H1 (cell line): ENCODE measurements around the gene SS18. TPM values are rescaled to one million over a fixed set of nuclear protein-coding genes. Genes with fewer than 3 reads are reported as not detected.

Experiments
- CTCF ChIA-PET: fragments of 300-600 bp; sonication (Branson Sonifier 250); formaldehyde crosslinking; loops from one replicate; lab custom pipeline; 2021; ENCODE audit not compliant: partially characterized antibody; lab: Charles Lee
- POLR2A ChIA-PET: fragments of 300-600 bp; sonication (Branson Sonifier 250); formaldehyde crosslinking; loops from one replicate; lab custom pipeline; 2021; ENCODE audit warnings: inconsistent platforms; ENCODE audit not compliant: partially characterized antibody; lab: Charles Lee
- DNase-seq, 2 experiments: peaks; one replicate each; pipeline versions ENCODE4 v3.0.0 to v3.0.0-alpha.2; 2010 to 2022; ENCODE audit warnings: low spot score in 2 of 2, low read depth in 1 of 2, mixed read lengths in 1 of 2
- FAIRE-seq: peaks from 2 replicates; lab custom pipeline; 2011; peaks lifted over from hg19 to GRCh38; lab: Jason Lieb, UNC
- H2AFZ ChIP-seq: 2 replicates; pipeline ENCODE4 v1.8.1; 2012; ENCODE audit warnings: low read length, inconsistent platforms
- H2AK5ac ChIP-seq: 2 replicates; pipeline ENCODE4 v1.6.1; 2013; ENCODE audit warnings: low read depth, low read length
- H2BK120ac ChIP-seq: replicated peaks from 2 replicates; pipeline ENCODE3; 2013; ENCODE audit warnings: low read depth, low read length, inconsistent platforms
- H2BK12ac ChIP-seq: 2 replicates; pipeline ENCODE4 v1.6.1; 2013; ENCODE audit warnings: low read depth, low read length
- H2BK15ac ChIP-seq: 2 replicates; pipeline ENCODE4 v1.6.1; 2013; ENCODE audit warnings: low read length
- H2BK20ac ChIP-seq: 2 replicates; pipeline ENCODE4 v1.6.1; 2013; ENCODE audit warnings: low read length
- H2BK5ac ChIP-seq: 2 replicates; pipeline ENCODE4 v1.6.1; 2013; ENCODE audit warnings: low read depth, low read length
- H3K14ac ChIP-seq: 2 replicates; pipeline ENCODE4 v1.6.1; 2013; ENCODE audit warnings: inconsistent platforms; ENCODE audit not compliant: insufficient read length
- H3K18ac ChIP-seq: 2 replicates; pipeline ENCODE4 v1.6.1; 2013; ENCODE audit warnings: low read length; ENCODE audit errors: extremely low read depth
- H3K23ac ChIP-seq: 2 replicates; pipeline ENCODE4 v1.6.1; 2013; ENCODE audit warnings: inconsistent platforms; ENCODE audit not compliant: insufficient read length
- H3K23me2 ChIP-seq: 2 replicates; pipeline ENCODE4 v1.6.1; 2013; ENCODE audit warnings: low read depth, low read length
- H3K27ac ChIP-seq: 2 replicates; pipeline ENCODE4 v1.6.1; 2011; ENCODE audit warnings: low read depth, low read length, inconsistent platforms
- H3K27me3 ChIP-seq, 4 experiments: replicated peaks in 1 of 4; 1 replicate in 1 of 4; 2 replicates in 3 of 4; pipeline versions ENCODE4 v1.6.1 to v1.8.1; 2011 to 2013; ENCODE audit warnings: low read length in 3 of 4, mild to moderate bottlenecking in 3 of 4, inconsistent platforms in 2 of 4, mixed read lengths in 2 of 4, moderate library complexity in 1 of 4; ENCODE audit not compliant: control insufficient read depth in 3 of 4, insufficient read depth in 3 of 4; ENCODE audit errors: extremely low read depth in 1 of 4
- H3K36me3 ChIP-seq, 4 experiments: 2 replicates each; pipeline versions ENCODE4 v1.6.1 to v1.8.1; 2011 to 2013; ENCODE audit warnings: mild to moderate bottlenecking in 4 of 4, low read length in 3 of 4, moderate library complexity in 2 of 4, control low read depth in 1 of 4, inconsistent platforms in 1 of 4; ENCODE audit not compliant: insufficient read depth in 4 of 4, control insufficient read depth in 2 of 4
- H3K4ac ChIP-seq: replicated peaks from 2 replicates; pipeline ENCODE3; 2013; ENCODE audit warnings: low read length, low read depth, mixed read lengths, inconsistent platforms; ENCODE audit not compliant: insufficient read length
- H3K4me1 ChIP-seq, 4 experiments: replicated peaks in 1 of 4; 1 replicate in 1 of 4; 2 replicates in 3 of 4; pipeline versions ENCODE4 v1.6.1 to v1.8.1; 2011 to 2013; ENCODE audit warnings: low read length in 3 of 4, inconsistent platforms in 2 of 4, mixed read lengths in 1 of 4; ENCODE audit not compliant: insufficient read depth in 4 of 4, control insufficient read depth in 3 of 4
- H3K4me2 ChIP-seq, 2 experiments: 2 replicates each; pipeline versions ENCODE4 v1.6.1 to v1.8.1; 2011 to 2013; ENCODE audit warnings: low read depth in 2 of 2, low read length in 2 of 2, control low read depth in 1 of 2, inconsistent platforms in 1 of 2, mild to moderate bottlenecking in 1 of 2; ENCODE audit not compliant: insufficient read depth in 1 of 2
- H3K4me3 ChIP-seq, 4 experiments: fragments of 200-600, 300-600 bp in 1 of 4; sonication (generic), shearing (Covaris generic), sonication (Bioruptor Twin) in 1 of 4; 2 replicates each; pipeline versions ENCODE4 v1.5.1 to v1.8.1; 2011 to 2016; ENCODE audit warnings: low read length in 4 of 4, low read depth in 3 of 4, control low read depth in 2 of 4, inconsistent platforms in 2 of 4, mild to moderate bottlenecking in 2 of 4, mixed read lengths in 1 of 4, moderate library complexity in 1 of 4; ENCODE audit not compliant: insufficient read depth in 2 of 4; ENCODE audit errors: extremely low read depth in 1 of 4
- H3K56ac ChIP-seq: replicated peaks from 2 replicates; pipeline ENCODE3; 2013; ENCODE audit warnings: low read depth, mild to moderate bottlenecking, mixed read lengths, low read length, inconsistent platforms; ENCODE audit not compliant: insufficient read length
- H3K79me1 ChIP-seq: 2 replicates; pipeline ENCODE4 v1.6.1; 2013; ENCODE audit warnings: low read depth, low read length, control low read depth
- H3K79me2 ChIP-seq, 2 experiments: 2 replicates each; pipeline versions ENCODE4 v1.6.1 to v1.8.1; 2012 to 2013; ENCODE audit warnings: low read length in 2 of 2, mild to moderate bottlenecking in 2 of 2, inconsistent platforms in 1 of 2; ENCODE audit not compliant: insufficient read depth in 2 of 2, control insufficient read depth in 1 of 2
- H3K9ac ChIP-seq, 4 experiments: replicated peaks in 1 of 4; 1 replicate in 1 of 4; 2 replicates in 3 of 4; pipeline versions ENCODE4 v1.6.1 to v1.8.1; 2011 to 2013; ENCODE audit warnings: low read depth in 3 of 4, low read length in 3 of 4, control low read depth in 2 of 4, mild to moderate bottlenecking in 2 of 4, moderate library complexity in 2 of 4, inconsistent platforms in 1 of 4; ENCODE audit errors: extremely low read depth in 1 of 4
- H3K9me3 ChIP-seq, 2 experiments: 2 replicates each; pipeline versions ENCODE4 v1.6.1 to v1.8.1; 2012 to 2013; ENCODE audit warnings: mild to moderate bottlenecking in 2 of 2, moderate library complexity in 2 of 2, control low read depth in 1 of 2, inconsistent platforms in 1 of 2, low read depth in 1 of 2, low read length in 1 of 2, mixed read lengths in 1 of 2; ENCODE audit not compliant: insufficient read depth in 2 of 2
- H4K20me1 ChIP-seq, 2 experiments: replicated peaks in 1 of 2; 2 replicates each; pipeline versions ENCODE3 to v1.8.1; 2011 to 2013; ENCODE audit warnings: inconsistent platforms in 2 of 2, low read length in 2 of 2, mild to moderate bottlenecking in 1 of 2; ENCODE audit not compliant: insufficient read depth in 2 of 2, control insufficient read depth in 1 of 2
- H4K5ac ChIP-seq: 2 replicates; pipeline ENCODE4 v1.6.1; 2013; ENCODE audit warnings: low read length, low read depth, mixed read lengths, inconsistent platforms; ENCODE audit not compliant: insufficient read length
- H4K8ac ChIP-seq: 2 replicates; pipeline ENCODE4 v1.8.0; 2013; ENCODE audit warnings: mild to moderate bottlenecking, moderate library complexity, low read length, inconsistent platforms; ENCODE audit not compliant: insufficient read depth; ENCODE audit errors: extremely low read depth
- H4K91ac ChIP-seq: replicated peaks from 2 replicates; pipeline ENCODE3; 2013; ENCODE audit warnings: low read length, mixed read lengths, inconsistent platforms; ENCODE audit not compliant: insufficient read length
- ASH2L ChIP-seq: fragments of 200-600, 300-600 bp; sonication (generic); IDR thresholded peaks from one replicate; pipeline ENCODE4 v1.7.1; 2017; ENCODE audit warnings: low read length
- BACH1 ChIP-seq: IDR thresholded peaks from 2 replicates; pipeline ENCODE4 v1.6.1; 2012; ENCODE audit warnings: low read length, improper control_type of control experiment
- EZH2 ChIP-seq: fragments of 200-600 bp; sonication (generic); IDR thresholded peaks from 2 replicates; pipeline ENCODE4 v1.7.1; 2012; ENCODE audit warnings: low read depth, mild to moderate bottlenecking, moderate library complexity, low read length, inconsistent platforms; ENCODE audit not compliant: severe bottlenecking
- KDM1A ChIP-seq: fragments of 200-600, 300-600 bp; sonication (generic); IDR thresholded peaks from 2 replicates; pipeline ENCODE4 v1.7.1; 2016; ENCODE audit warnings: mild to moderate bottlenecking, low read length, borderline replicate concordance
- KDM4A ChIP-seq: IDR thresholded peaks from one replicate; pipeline ENCODE4 v1.7.1; 2012; ENCODE audit warnings: low read depth, mild to moderate bottlenecking, moderate library complexity, low read length, inconsistent platforms; ENCODE audit not compliant: severe bottlenecking
- POLR2A ChIP-seq, 2 experiments: IDR thresholded peaks; 1 replicate in 1 of 2; 2 replicates in 1 of 2; pipeline ENCODE4 v1.6.1; 2011; ENCODE audit warnings: low read depth in 2 of 2, low read length in 2 of 2, mild to moderate bottlenecking in 2 of 2; ENCODE audit errors: control extremely low read depth in 1 of 2
- RAD21 ChIP-seq, 2 experiments: IDR thresholded peaks in 1 of 2; conservative IDR thresholded peaks in 1 of 2; 2 replicates each; pipeline ENCODE4 v1.6.1; 2011; ENCODE audit warnings: low read depth in 2 of 2, low read length in 2 of 2, improper control_type of control experiment in 1 of 2, inconsistent platforms in 1 of 2, mild to moderate bottlenecking in 1 of 2, moderate library complexity in 1 of 2
- RNF2 ChIP-seq: fragments of 200-900, 300-1000 bp; sonication (generic); IDR thresholded peaks from 2 replicates; pipeline ENCODE4 v1.7.1; 2016; ENCODE audit warnings: borderline replicate concordance, low read depth, mild to moderate bottlenecking, antibody characterized with exemption, low read length; ENCODE audit not compliant: poor library complexity, severe bottlenecking; ENCODE audit errors: missing control alignments
- SP2 ChIP-seq: IDR thresholded peaks from 2 replicates; pipeline ENCODE4 v1.6.1; 2012; ENCODE audit warnings: mild to moderate bottlenecking, low read length, inconsistent platforms
- SUZ12 ChIP-seq: fragments of 200-600 bp; sonication (generic); IDR thresholded peaks from 2 replicates; pipeline ENCODE4 v1.6.1; 2012; ENCODE audit warnings: mild to moderate bottlenecking, inconsistent platforms, low read length, moderate library complexity, mixed read lengths
- TCF12 ChIP-seq: IDR thresholded peaks from 2 replicates; pipeline ENCODE4 v1.6.1; 2011; ENCODE audit warnings: low read depth, mild to moderate bottlenecking, low read length
- USF2 ChIP-seq: IDR thresholded peaks from 2 replicates; pipeline ENCODE4 v1.6.1; 2011; ENCODE audit warnings: low read length, improper control_type of control experiment
- WGBS, 2 experiments: shearing (Covaris generic) in 1 of 2; methylation state at CpG; one replicate each; pipeline versions ENCODE4 v1.1.6 to v1.1.7; 2013 to 2015; ENCODE audit warnings: low lambda C conversion rate in 2 of 2, mixed read lengths in 2 of 2, inconsistent platforms in 1 of 2, low coverage in 1 of 2, missing lambda C conversion rate in 1 of 2; ENCODE audit not compliant: insufficient replicate concordance in 2 of 2, insufficient coverage in 1 of 2, insufficient read length in 1 of 2; ENCODE audit errors: extremely low coverage in 1 of 2, missing lambda C conversion rate in 1 of 2; 5-methylcytosine and 5-hydroxymethylcytosine counted together
- polyA plus RNA-seq, 7 experiments: library from polyadenylated mRNA; depleted of rRNA in 3 of 7; stranded (reverse) in 5 of 7; unstranded in 2 of 7; fragments of >200 nt in 5 of 7; fragments of 200-250 nt in 2 of 7; gene quantifications; 1 replicate in 5 of 7; 2 replicates in 1 of 7; 4 replicates in 1 of 7; pipeline versions ENCODE4 v1.2.1 to v1.2.3, GENCODE V29; 2011 to 2013; ENCODE audit warnings: missing spikeins in 2 of 7, mixed read lengths in 2 of 7
- total RNA-seq: library from RNA; stranded (reverse); fragmentation: NEBNext Ultra II Directional; extraction: Animal tissue kit (Norgen Biotek cat#: 25700); gene quantifications from 2 replicates; pipeline ENCODE4 v1.2.1, GENCODE V29; 2021

SS18 gene
- total and polyA plus RNA-seq, 2 of the 8 experiments (the other 6 are each of a cell fraction or from before 2014, with no cell fraction given), result 83.5 to 106 TPM

DNA sequence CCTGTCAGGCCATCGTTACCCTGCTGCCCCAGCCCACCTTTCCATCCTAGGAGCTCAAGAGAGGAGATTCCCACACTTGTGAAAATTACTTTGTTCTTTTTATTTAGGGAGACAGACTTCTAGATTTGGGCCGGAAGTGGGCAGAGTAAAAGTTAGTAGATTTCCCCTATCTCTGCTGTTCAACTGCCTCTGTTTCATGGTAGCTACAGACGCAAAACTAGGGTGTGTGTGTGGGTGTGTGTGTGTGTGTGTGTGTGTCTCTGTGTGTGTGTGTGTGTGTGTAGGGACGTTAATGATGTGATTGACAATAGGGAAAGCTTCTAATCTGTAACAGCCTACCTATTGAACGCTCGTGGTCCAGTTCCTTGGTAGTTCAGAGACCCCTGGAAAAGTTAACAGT is 43.7 kb upstream of the SS18 start:
- Histone ChIP-seq H3K27me3 (peaks cover 0 to 11% (median 5%) of the 10 kb centered on the region in 4 experiments; a peak in 3 of 7 replicates), H3K23me2 (peaks cover 2% of the 10 kb centered on the region; the same call in 1 of the 2 replicates), H3K79me1 (no peaks in the 10 kb centered on the region), H3K36me3 (no peaks in the 10 kb centered on the region), H2BK5ac (no peak overlapping the region), H2BK15ac (no peak overlapping the region), H2BK120ac (no peak overlapping the region), H3K23ac (no peak overlapping the region), H3K18ac (no peak overlapping the region), H4K91ac (no peak overlapping the region), H2BK12ac (no peak overlapping the region), H4K8ac (peak overlapping the region; percentile 51; the same call in 1 of the 2 replicates), H4K5ac (no peak overlapping the region), H3K27ac (no peak overlapping the region), H3K4me2 (peak overlapping the region; percentile 27 to 48; a peak in 3 of 4 replicates), H3K56ac (no peak overlapping the region), H3K4me1 (peaks cover 0 to 4% (median 1%) of the 10 kb centered on the region in 4 experiments; a peak in 4 of 7 replicates), H3K9me3 (no peaks in the 10 kb centered on the region; a peak in 1 of 4 replicates), H2AK5ac (no peak overlapping the region), H3K9ac (no peak overlapping the region), H4K20me1 (no peaks in the 10 kb centered on the region), H3K14ac (no peak overlapping the region), H3K79me2 (no peaks in the 10 kb centered on the region), H3K4me3 (peak overlapping the region in 1 of 4 experiments; percentile 42; a peak in 1 of 8 replicates), H2AFZ (peak overlapping the region; percentile 97), H3K4ac (no peak overlapping the region), H2BK20ac (no peak overlapping the region)
- DNase-seq (no peak), FAIRE-seq (no peak)
- CTCF ChIA-PET, result no interaction called here
- POLR2A ChIA-PET, result no interaction called here
- whole genome bisulfite sequencing, 2 experiments, result 84% methylated on average over 6 of the region's 6 CpGs; no CpG with 5 or more reads in 1 of the 2 experiments
- no peak for TF ChIP-seq SP2
- TF ChIP-seq EZH2, result no peak
- TF ChIP-seq TCF12, result no peak
- no peak for TF ChIP-seq KDM1A
- TF ChIP-seq BACH1, result no peak
- no peak for TF ChIP-seq ASH2L
- no peak for TF ChIP-seq RAD21 (IDR thresholded peaks at IDR 0.05 in 1 of 2, conservative IDR thresholded peaks at IDR 0.05 in 1 of 2; ENCODE audit: low read depth in 2 of 2, low read length in 2 of 2)
- TF ChIP-seq USF2, result no peak
- no peak for TF ChIP-seq POLR2A (IDR thresholded peaks at IDR 0.05; ENCODE audit: control extremely low read depth in 1 of 2, low read depth in 2 of 2, low read length in 2 of 2)
- no peak for TF ChIP-seq SUZ12
- TF ChIP-seq RNF2, result no peak
- TF ChIP-seq KDM4A, result no peak
